ENCODE data around the gene NUDT6. TPM values are rescaled to one million over a fixed set of nuclear protein-coding genes. Genes with fewer than 3 reads are reported as not detected.

The NUDT6 gene
- polyA plus RNA-seq, 3 donors = 14.6 to 23.6 (median 21.0) TPM

- DNase-seq = no peak
These were observed 1.1 kb downstream of the NUDT6 start for GRCh38 chr4:122921300-122921699.

GRCh38 chr4:122920473-122920872 is 1.9 kb downstream of the NUDT6 start:
- DNase-seq = no peak

GRCh38 chr4:122917731-122918130 is 4.7 kb downstream of the NUDT6 start:
- no peak for DNase-seq

GRCh38 chr4:122914938-122915337 is 7.5 kb downstream of the NUDT6 start:
- DNase-seq = no peak

- no peak for DNase-seq
These were observed 8.0 kb downstream of the NUDT6 start for GRCh38 chr4:122914292-122914904.

GRCh38 chr4:122912810-122913575 is 9.4 kb downstream of the NUDT6 start:
- DNase-seq = no peak

GRCh38 chr4:122911588-122911987 is 10.8 kb downstream of the NUDT6 start:
- DNase-seq = no peak

- no peak for DNase-seq
These were observed 12.7 kb downstream of the NUDT6 start for GRCh38 chr4:122909683-122910082.

- no peak for DNase-seq
These were observed 14.2 kb downstream of the NUDT6 start for GRCh38 chr4:122908223-122908622.

GRCh38 chr4:122906859-122907305 is 15.5 kb downstream of the NUDT6 start:
- DNase-seq = no peak

- DNase-seq = no peak
These were observed 18.6 kb downstream of the NUDT6 start for GRCh38 chr4:122903766-122904288.

GRCh38 chr4:122901247-122902010 is 21.0 kb downstream of the NUDT6 start:
- no peak for DNase-seq

- DNase-seq = no peak
These were observed 22.1 kb downstream of the NUDT6 start for GRCh38 chr4:122900314-122900713.

GRCh38 chr4:122899682-122900081 is 22.7 kb downstream of the NUDT6 start:
- DNase-seq = no peak

- DNase-seq = no peak
These were observed 23.8 kb downstream of the NUDT6 start for GRCh38 chr4:122898370-122899150.

GRCh38 chr4:122896270-122896669 is 26.1 kb downstream of the NUDT6 start:
- DNase-seq = no peak

- no peak for DNase-seq
These were observed 26.9 kb downstream of the NUDT6 start for GRCh38 chr4:122895336-122895995.

- no peak for DNase-seq
These were observed 27.6 kb downstream of the NUDT6 start for GRCh38 chr4:122894827-122895226.

- no peak for DNase-seq
These were observed 32.1 kb downstream of the NUDT6 start for GRCh38 chr4:122890147-122890795.

- DNase-seq = no peak
These were observed 32.7 kb downstream of the NUDT6 start for GRCh38 chr4:122889726-122890125.

GRCh38 chr4:122884499-122884898 is 37.9 kb downstream of the NUDT6 start:
- no peak for DNase-seq

Measured in renal pelvis (tissue), 4 donors.